NCI-H69 (cell line): Measurements from ENCODE around the gene LIMS2.
A peak's percentile ranks its signal among the peaks of the same experiment; 100 is the strongest.

Experiments used
- DNase-seq: peaks from one replicate; lab custom pipeline; 2025; lab: John Stamatoyannopoulos, UW

Gene LIMS2

GRCh38 chr2:127658641-127659407 lies 16.5 kb downstream of the LIMS2 start:
- DNase-seq: no peak

GRCh38 chr2:127658146-127658545 lies 17.2 kb downstream of the LIMS2 start:
- DNase-seq: no peak

DNA sequence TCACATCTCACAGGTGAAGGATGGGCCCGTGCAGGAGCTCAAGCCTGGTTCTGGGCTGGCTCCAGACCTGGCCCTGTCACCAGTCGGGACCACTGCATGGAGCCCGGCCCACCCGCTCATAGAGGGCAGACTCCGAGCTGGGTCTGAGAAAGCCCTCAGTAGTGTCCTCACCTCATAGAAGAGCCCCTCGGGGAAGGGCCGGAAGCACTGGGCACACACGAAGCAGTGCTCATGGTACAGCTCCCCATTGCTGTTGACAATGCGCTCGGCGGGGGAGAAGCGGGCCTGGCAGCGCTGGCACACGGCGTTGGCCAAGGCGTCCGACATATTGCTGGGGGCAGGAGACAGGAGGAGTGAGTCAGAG lies 18.1 kb downstream of the LIMS2 start:
- no peak for DNase-seq

DNA sequence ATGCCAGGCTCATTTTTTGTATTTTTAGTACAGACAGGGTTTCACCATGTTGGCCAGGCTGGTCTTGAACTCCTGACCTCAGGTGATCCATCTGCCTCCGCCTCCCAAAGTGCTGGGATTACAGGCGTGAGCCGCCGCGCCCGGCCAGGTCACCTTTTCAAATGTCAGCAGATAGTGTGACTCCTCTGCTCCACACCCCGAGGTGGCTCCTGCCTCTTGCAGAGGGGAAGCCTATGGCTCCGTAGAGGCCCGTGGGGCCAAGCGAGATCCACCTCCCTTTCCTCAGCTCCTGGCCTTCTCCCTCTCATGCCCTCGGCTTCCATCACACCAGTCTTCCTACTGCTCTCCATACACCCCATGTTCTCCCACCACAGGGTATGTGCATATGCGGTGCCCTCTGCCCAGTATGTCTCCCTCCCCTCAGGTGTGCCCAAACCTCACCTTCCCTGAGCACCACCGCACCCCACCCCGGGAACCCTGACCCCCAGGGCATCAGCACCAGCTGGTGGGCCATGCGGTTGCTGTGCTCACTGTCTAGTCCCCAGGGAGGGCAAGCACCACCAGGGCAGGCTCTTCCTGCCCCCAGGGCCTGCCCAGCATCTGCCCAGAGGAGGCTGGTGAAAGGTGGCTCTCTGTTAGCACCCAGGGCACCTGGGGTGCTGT lies 18.6 kb downstream of the LIMS2 start:
- no peak for DNase-seq

DNA sequence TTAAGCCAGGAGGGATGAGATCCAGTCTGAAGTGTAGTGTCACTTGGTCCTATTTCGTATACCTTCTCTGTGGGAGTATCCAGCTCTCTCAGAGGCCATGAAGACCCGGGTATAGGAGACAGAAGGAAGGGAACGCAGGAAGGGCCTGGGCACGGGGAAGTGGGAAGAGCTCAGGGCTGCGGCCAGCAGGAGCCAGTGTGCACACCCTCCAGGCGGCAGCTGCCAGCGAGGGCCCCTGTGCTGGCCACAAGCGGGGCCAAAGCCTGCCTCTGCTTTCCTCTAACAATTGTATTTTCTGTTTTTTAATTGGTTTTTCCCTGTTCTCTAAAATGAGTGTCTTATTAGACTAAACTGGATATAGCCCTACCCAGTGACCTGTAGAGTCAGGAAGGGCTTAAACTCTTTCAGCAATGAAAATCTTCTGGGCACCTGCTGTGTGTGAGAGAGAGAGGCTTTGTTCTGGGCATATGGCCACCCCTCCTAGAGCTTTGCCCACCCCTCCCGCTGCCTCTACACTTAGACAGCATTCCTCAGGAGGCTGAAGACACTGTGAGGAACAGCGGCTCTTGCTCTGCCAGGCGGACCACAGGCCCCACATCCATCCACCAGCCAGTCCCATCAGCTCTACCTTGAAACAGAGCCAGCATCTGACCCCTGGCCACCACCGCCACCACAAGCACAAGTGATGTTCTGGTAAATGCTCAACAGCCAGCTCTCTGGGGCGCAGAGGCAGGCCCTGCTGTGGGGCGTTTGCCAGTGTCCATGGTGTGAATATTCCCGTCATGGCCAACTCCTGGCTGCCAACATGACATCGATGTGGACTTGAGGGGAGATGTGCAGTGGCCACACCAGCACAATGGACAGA lies 19.9 kb downstream of the LIMS2 start:
- no peak for DNase-seq

- DNase-seq: no peak
Observed at GRCh38 chr2:127654838-127655175, 20.5 kb downstream of the LIMS2 start.

DNA sequence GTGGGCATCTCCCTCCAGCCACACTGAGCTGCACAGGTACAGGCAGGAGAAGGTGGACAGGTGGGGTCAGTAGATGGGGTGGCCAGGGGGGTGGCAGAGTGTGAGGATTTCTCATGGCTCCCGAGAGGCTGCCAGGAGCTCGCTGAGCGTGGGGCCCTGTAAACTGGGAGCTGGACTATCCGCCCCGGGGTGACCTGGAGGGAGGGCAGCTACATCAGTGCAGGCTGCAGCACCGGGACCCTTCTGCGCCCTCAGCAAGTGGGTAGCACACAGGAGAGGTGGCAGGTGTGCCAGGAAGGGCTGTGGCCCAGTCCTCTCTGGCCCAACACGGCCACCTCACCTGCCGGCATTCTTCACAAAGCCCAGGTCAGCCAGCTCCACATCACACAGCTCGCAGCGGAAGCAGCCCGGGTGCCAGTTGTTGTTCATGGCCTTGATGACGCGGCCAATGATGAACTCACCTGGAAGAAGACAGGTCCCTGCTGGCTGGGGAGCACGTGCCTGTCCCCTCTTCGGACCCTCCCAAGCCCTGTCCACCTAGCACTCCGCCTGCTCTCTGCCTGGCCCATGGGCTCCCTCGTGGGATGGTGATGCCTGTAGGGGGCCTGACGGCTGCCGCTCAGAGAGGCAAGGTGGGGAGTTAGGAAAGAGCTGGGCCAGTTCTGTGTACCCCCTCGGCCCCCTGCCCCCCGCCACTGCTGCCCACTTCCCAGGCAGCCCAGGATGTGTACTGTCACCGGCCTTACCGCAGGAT lies 21.1 kb downstream of the LIMS2 start:
- no peak for DNase-seq

GRCh38 chr2:127653421-127654083 lies 21.8 kb downstream of the LIMS2 start:
- peak; percentile 53 for DNase-seq

- DNase-seq: no peak
Observed at GRCh38 chr2:127652786-127653357, 22.5 kb downstream of the LIMS2 start.

DNA sequence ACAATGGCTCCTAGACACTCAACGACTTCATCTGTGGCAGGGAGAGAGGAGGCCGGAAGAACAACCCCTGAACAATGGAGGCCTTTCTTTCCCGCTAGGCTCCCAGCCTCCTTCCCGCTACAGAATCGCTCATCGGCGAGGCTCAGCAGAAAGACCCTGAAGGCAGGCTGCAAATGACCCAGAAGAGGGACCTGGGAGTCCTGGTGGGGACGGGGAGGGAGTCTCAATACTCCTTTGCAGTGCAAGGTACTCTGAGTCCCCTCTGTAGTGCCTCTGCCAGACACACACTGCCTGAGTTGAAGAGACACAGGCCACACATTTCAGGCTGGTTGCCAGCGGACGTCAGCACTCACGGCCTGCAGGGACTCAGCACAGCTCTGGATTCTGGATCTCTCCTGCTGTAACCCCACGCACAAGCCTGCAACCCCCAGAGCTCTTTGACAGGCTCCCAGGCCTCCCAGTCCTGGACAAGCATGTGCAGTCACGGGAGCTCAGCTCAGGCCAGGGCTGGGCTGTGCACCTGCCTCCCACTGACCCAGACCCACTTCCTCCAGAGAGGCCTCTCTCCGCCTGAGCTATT lies 23.3 kb downstream of the LIMS2 start:
- no peak for DNase-seq

- DNase-seq: no peak
Observed at GRCh38 chr2:127651381-127651809, 23.9 kb downstream of the LIMS2 start.

- no peak for DNase-seq
Observed at GRCh38 chr2:127650785-127651380, 24.4 kb downstream of the LIMS2 start.

GRCh38 chr2:127650041-127650784 lies 25.1 kb downstream of the LIMS2 start:
- DNase-seq: no peak

GRCh38 chr2:127649684-127650040 lies 25.7 kb downstream of the LIMS2 start:
- DNase-seq: peak; percentile 81

GRCh38 chr2:127649100-127649611 lies 26.2 kb downstream of the LIMS2 start:
- peak; percentile 58 for DNase-seq

GRCh38 chr2:127648321-127648720 lies 27.0 kb downstream of the LIMS2 start:
- DNase-seq: no peak

GRCh38 chr2:127647242-127648190 lies 27.8 kb downstream of the LIMS2 start:
- DNase-seq: no peak

- no peak for DNase-seq
Observed at GRCh38 chr2:127646487-127647241, 28.7 kb downstream of the LIMS2 start.
